Kidney (tissue), 14 donors: ENCODE measurements around the gene TTC7B. TPM values are rescaled to one million over a fixed set of nuclear protein-coding genes. Genes with fewer than 3 reads are reported as not detected.

ENCODE experiments used
- DNase-seq, 5 donors: peaks; one replicate each; pipeline ENCODE4 v3.0.0-alpha.2; 2013 to 2020
- FAIRE-seq: peaks from 2 replicates; lab custom pipeline; 2012; peaks lifted over from hg19 to GRCh38; lab: Jason Lieb, UNC
- H3K27ac ChIP-seq, 2 donors: one replicate each; pipeline ENCODE4 v1.7.0; 2013; ENCODE audit warnings: low read depth in 2 of 2, low read length in 2 of 2, inconsistent platforms in 1 of 2
- H3K27me3 ChIP-seq: one replicate; pipeline ENCODE4 v1.7.1; 2013; ENCODE audit warnings: low read length, inconsistent platforms; ENCODE audit not compliant: control insufficient read depth, insufficient read depth
- H3K36me3 ChIP-seq, 3 donors: one replicate each; pipeline versions ENCODE4 v1.7.0 to v1.7.1; 2013; ENCODE audit warnings: low read length in 3 of 3, control low read depth in 1 of 3, inconsistent platforms in 1 of 3; ENCODE audit not compliant: insufficient read depth in 3 of 3, control insufficient read depth in 2 of 3
- H3K4me1 ChIP-seq, 3 donors: one replicate each; pipeline versions ENCODE4 v1.7.0 to v1.7.1; 2013; ENCODE audit warnings: low read length in 3 of 3, inconsistent platforms in 1 of 3, low read depth in 1 of 3; ENCODE audit not compliant: control insufficient read depth in 2 of 3, insufficient read depth in 2 of 3
- H3K4me3 ChIP-seq, 3 donors: one replicate each; pipeline versions ENCODE4 v1.7.0 to v1.8.1; 2013; ENCODE audit warnings: low read length in 3 of 3, control low read depth in 1 of 3, inconsistent platforms in 1 of 3
- H3K9ac ChIP-seq, 3 donors: one replicate each; pipeline versions ENCODE4 v1.7.0 to v1.7.1; 2013; ENCODE audit warnings: low read length in 3 of 3, control low read depth in 1 of 3, inconsistent platforms in 1 of 3
- H3K9me3 ChIP-seq, 3 donors: one replicate each; pipeline versions ENCODE4 v1.7.0 to v1.7.1; 2013; ENCODE audit warnings: low read length in 3 of 3, control low read depth in 1 of 3, inconsistent platforms in 1 of 3; ENCODE audit not compliant: control insufficient read depth in 2 of 3, insufficient read depth in 1 of 3
- CTCF ChIP-seq: IDR thresholded peaks from 3 replicates; pipeline ENCODE4 v1.5.1; 2012; ENCODE audit warnings: mild to moderate bottlenecking, moderate library complexity, borderline replicate concordance; ENCODE audit not compliant: insufficient read depth; ENCODE audit errors: extremely low read depth
- intact Hi-C: fragments of 100-400 bp; cut with DNase I; formaldehyde crosslinking; loops from one replicate; pipeline ENCODE4 v1.11.1; 2022
- polyA plus RNA-seq: library from polyadenylated mRNA; stranded (reverse); fragments of 350-450 nt; fragmentation: Illumina TruSeq; extraction: RNeasy Lipid Tissue Mini Kit (QIAGEN cat#74804); gene quantifications from one replicate; pipeline ENCODE4 v1.2.3, GENCODE V29; 2014; ENCODE audit warnings: low read depth, low replicate concordance; ENCODE audit not compliant: insufficient read depth
- total RNA-seq: library from RNA; stranded (reverse); fragmentation: NEBNext Ultra II Directional; extraction: Animal tissue kit (Norgen Biotek cat#: 25700); gene quantifications from one replicate; pipeline ENCODE4 v1.2.1, GENCODE V29; 2021
- donor health status: control.
- donor health status: control.
- donor health status: control.
- donor health status: control.
- donor health status: control.
- donor health status: DM: yes; HTN: yes; CAD: no.
- donor health status: Normal renal cell carcinoma (clear cell type).

TTC7B gene
- total and polyA plus RNA-seq, 2 donors from 2014 or later: 23.4 to 48.3 TPM

- no peak overlapping the region for H3K9ac ChIP-seq
- FAIRE-seq (no peak), DNase-seq (no peak)
- no peak overlapping the region for H3K4me3 ChIP-seq
- no peak overlapping the region for H3K27ac ChIP-seq
- H3K27me3 ChIP-seq: no peaks in the 10 kb centered on the region
- no peak for TF ChIP-seq CTCF
- H3K36me3 ChIP-seq: peaks cover 0 to 15% (median 7%) of the 10 kb centered on the region in 3 donors
- intact Hi-C loops: no loop called here
- peaks cover 0 to 6% (median 5%) of the 10 kb centered on the region in 3 donors for H3K4me1 ChIP-seq
- no peaks in the 10 kb centered on the region for H3K9me3 ChIP-seq
Observed at GRCh38 chr14:90648421-90648820, 167.8 kb downstream of the TTC7B start.

GRCh38 chr14:90647473-90648005, 168.7 kb downstream of the TTC7B start:
- intact Hi-C loops: no loop called here
- no peak for DNase-seq
- H3K4me3 ChIP-seq: no peak overlapping the region
- no peak for FAIRE-seq
- H3K27ac ChIP-seq: no peak overlapping the region
- no peak overlapping the region for H3K9ac ChIP-seq
- peaks cover 0 to 6% (median 5%) of the 10 kb centered on the region in 3 donors for H3K4me1 ChIP-seq
- peaks cover 0 to 12% (median 7%) of the 10 kb centered on the region in 3 donors for H3K36me3 ChIP-seq
- H3K9me3 ChIP-seq: no peaks in the 10 kb centered on the region
- H3K27me3 ChIP-seq: no peaks in the 10 kb centered on the region
- TF ChIP-seq CTCF: no peak

- Histone ChIP-seq H3K4me3 (no peak overlapping the region), H3K36me3 (peaks cover 0 to 7% (median 6%) of the 10 kb centered on the region in 3 donors), H3K9me3 (no peaks in the 10 kb centered on the region), H3K9ac (no peak overlapping the region), H3K27me3 (no peaks in the 10 kb centered on the region), H3K4me1 (peaks cover 0 to 6% (median 5%) of the 10 kb centered on the region in 3 donors), H3K27ac (no peak overlapping the region)
- no peak for TF ChIP-seq CTCF
- DNase-seq (peak in 4 of 5 donors; percentile 35 to 83 (median 40)), FAIRE-seq (no peak)
- intact Hi-C loops: no loop called here
Observed at GRCh38 chr14:90645842-90646443, 170.3 kb downstream of the TTC7B start.
